GM21381 (cell line): ENCODE measurements around the gene SF3B3.

ENCODE experiments used
- ATAC-seq: cut with Tn5 transposase; IDR thresholded peaks from one replicate; pipeline ENCODE4 v1.9.1; 2021; ENCODE audit warnings: mild to moderate bottlenecking, moderate library complexity; ENCODE audit not compliant: unreplicated experiment

The SF3B3 gene

GRCh38 chr16:70561623-70562022 is 38.0 kb downstream of the SF3B3 start:
- no peak for ATAC-seq

DNA sequence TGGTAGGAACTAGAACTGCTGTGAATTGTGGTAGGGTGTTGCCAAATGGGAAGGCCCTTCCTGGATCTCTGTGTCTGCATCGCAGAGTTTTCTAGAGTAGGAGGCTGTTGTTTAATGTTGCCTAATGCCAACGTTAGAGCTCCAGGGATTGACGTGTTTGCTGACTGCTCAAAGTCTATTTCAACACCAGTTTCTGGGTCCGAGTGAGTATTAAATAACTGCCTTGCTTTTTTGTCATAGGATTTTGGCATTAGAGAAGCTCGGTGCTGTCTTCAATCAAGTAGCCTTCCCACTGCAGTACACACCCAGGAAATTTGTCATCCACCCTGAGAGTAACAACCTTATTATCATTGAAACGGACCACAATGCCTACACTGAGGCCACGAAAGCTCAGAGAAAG is 40.0 kb downstream of the SF3B3 start:
- ATAC-seq = no peak

DNA sequence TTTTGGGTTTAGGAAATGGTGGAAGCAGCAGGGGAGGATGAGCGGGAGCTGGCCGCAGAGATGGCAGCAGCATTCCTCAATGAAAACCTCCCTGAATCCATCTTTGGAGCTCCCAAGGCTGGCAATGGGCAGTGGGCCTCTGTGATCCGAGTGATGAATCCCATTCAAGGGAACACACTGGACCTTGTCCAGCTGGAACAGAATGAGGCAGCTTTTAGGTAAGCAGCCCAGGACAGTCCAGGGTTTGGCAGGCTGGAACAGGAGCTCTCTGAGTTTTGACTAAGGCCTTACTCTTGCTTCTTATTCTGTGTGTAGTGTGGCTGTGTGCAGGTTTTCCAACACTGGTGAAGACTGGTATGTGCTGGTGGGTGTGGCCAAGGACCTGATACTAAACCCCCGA is 41.4 kb downstream of the SF3B3 start:
- ATAC-seq = no peak

DNA sequence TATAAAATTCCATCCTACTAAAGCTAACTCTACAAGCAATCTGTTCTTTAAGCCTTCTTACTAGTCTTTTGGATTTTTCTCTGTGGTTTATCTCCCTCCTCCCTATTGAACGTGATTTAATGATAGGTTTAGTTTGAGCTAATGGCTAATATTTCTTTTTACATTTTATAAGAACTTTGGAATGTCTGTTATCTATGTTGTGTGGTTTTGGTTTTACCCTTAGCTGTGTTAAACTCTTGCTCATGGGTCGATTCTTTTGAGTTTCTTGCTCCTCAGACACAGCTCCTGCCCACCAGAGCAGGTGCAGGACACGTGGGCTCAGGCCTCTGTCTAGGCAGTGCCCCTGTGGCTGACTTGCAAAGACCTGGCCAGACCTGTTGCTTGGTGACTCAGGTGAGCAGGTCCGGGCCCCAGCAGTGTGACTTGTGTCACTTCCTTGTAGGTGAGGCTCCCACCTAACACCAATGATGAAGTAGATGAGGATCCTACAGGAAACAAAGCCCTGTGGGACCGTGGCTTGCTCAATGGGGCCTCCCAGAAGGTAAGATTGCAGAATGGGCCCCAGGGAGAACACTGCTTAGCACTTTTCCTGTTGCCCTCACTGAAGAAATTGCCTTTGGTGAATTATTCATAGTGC is 45.1 kb downstream of the SF3B3 start:
- ATAC-seq = no peak

DNA sequence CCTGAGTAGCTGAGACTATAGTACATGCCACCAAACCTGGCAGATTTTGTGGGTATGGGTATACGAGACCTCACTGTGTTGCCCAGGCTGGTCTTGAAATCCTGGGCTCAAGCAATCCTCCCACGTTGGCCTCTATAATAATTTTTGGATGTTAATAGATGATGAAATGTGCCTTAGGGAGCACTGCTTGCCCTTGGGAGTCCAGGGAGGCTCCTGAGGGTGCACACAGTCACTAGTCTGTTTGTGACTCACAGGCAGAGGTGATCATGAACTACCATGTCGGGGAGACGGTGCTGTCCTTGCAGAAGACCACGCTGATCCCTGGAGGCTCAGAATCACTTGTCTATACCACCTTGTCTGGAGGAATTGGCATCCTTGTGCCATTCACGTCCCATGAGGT is 46.1 kb downstream of the SF3B3 start:
- no peak for ATAC-seq

DNA sequence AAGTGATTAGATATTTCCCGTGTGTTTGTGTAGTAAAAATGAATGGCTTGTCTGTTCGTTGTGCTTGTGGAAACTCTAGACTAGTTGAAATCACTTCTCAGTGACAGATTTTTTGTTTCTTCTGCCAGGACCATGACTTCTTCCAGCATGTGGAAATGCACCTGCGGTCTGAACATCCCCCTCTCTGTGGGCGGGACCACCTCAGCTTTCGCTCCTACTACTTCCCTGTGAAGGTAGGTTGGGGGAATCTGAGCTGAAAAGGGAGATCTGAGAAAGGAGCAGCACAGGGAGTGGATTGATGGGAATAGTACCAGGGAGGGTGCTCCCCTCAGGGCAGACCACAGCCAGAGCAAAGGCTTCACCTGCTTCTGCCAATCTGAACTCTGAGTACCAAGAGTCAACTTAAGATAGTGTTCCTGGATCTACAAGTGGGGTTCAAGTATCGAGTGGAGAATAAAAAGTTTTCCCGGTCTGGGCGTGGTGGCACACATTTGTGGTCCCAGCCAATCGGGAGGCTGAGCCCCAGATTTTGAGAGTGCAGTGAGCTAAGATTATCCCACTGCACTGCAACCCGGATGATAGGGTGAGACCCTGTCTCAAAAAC is 47.5 kb downstream of the SF3B3 start:
- no peak for ATAC-seq

DNA sequence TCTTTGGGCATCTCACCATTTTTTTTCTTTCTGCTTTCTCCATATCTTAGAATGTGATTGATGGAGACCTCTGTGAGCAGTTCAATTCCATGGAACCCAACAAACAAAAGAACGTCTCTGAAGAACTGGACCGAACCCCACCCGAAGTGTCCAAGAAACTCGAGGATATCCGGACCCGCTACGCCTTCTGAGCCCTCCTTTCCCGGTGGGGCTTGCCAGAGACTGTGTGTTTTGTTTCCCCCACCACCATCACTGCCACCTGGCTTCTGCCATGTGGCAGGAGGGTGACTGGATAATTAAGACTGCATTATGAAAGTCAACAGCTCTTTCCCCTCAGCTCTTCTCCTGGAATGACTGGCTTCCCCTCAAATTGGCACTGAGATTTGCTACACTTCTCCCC is 48.0 kb downstream of the SF3B3 start:
- no peak for ATAC-seq

DNA sequence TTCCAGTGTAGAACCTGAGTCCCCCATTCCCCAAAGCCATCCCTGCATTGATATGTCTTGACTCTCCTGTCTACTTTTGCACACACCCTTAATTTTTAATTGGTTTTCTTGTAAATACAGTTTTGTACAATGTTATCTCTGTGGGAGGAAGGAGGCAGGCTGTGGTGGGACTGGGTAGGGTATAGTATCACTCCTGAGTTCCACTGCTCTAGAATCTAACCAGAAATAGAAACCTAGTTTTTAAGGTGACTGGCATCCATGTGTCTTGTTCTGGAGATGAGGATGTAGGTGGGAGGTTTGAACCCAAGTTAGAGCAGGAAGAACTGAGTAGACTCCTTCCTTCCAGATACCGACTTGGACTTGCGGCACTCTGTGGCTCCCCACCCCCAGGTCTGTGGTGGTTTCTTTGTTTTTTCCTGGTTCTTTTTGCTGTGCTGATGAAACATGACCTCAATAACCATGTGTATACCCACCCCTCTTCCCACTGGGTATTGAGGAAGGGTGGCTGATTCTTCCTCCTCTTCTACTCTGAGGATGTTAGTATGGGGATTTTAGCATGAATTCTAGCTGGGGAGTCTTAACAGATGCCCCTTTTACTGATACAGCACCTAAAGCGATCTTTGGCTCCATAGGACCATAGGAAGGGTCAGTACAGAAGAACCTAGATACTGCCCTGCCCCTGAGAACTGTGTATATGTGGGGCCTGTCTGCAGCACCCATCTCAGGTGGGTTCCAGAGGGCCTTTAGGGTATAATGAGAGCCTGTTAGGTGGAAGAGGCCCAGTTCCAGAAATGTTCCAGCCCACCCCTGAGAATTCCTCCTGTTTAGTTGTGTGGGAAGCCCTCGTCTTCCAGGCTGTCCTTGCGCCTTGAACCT is 48.7 kb downstream of the SF3B3 start:
- no peak for ATAC-seq

DNA sequence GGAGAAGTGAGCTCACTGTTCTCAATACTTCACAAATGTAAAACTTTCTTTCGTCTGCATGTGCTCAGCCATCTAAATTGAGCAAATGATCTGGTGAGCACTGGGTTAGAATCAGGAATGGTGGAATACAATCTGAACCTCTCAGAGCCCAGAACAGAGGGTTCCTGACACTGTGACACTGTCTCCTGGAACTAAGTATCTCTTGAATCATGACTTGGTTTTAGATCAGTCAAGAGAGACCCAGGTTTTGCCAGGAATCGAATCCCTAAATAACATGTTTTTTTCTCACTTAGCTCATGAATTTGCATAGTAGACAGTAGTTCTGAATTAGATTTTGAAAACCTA is 49.3 kb downstream of the SF3B3 start:
- ATAC-seq = no peak

DNA sequence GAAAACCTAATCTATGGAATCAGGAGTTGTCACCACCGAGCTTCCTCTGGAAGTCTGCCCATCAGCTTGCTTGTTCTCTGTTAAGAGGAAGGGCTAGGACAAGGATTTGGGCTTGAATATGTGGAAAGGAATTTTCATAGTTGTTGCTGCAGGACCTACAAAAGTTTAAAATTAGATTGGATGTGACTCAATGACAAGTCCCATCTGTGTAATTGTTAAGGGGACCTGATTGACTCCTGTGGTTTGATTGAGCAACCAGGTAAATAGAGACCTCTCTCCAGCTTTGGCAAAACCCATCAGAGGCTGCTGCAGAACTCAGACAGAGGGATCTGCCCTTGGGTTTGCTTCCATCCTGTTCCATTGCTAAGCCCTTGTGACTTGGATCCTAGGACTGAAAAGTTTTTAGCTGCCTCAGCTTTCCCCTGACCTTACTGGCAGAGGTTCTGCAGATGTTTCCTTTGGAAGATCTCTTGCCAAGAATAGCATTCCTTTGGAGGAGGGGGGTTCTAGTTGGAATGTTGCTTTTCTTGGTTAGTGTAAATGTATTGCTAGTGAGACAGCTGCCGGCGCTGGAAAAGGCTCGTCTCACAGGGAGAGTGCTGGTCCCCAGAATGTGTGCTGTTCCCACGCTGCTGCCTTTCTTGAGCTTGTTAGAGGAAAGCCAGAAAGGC is 50.0 kb downstream of the SF3B3 start:
- no peak for ATAC-seq

GRCh38 chr16:70574595-70575271 is 51.1 kb downstream of the SF3B3 start:
- no peak for ATAC-seq

GRCh38 chr16:70575376-70575775 is 51.8 kb downstream of the SF3B3 start:
- ATAC-seq = no peak

GRCh38 chr16:70576431-70577255 is 53.0 kb downstream of the SF3B3 start:
- peak; percentile 83 for ATAC-seq

DNA sequence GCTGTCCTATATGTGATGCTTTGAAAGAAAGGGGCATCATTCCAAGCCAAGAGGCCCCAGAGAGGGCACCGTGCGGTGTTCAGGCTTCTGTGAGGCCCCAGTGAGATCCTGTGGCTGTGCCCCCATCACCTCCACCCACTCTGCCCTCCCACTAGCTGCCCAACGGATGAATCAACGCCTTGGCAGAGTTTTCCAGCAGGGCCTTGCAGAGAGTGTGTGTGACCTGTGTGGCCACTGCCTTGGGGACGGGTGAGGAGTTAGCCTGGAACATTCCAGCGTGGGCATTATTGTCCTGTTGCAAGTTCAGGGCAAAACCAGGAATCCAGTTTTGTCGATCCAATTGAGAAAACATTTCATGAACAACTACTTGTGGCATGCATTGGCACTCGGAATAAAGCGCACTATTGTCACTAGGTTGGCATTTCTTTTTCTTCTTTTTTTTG is 53.7 kb downstream of the SF3B3 start:
- ATAC-seq = no peak

GRCh38 chr16:70578035-70578434 is 54.4 kb downstream of the SF3B3 start:
- no peak for ATAC-seq

GRCh38 chr16:70579248-70579647 is 55.6 kb downstream of the SF3B3 start:
- ATAC-seq = no peak

DNA sequence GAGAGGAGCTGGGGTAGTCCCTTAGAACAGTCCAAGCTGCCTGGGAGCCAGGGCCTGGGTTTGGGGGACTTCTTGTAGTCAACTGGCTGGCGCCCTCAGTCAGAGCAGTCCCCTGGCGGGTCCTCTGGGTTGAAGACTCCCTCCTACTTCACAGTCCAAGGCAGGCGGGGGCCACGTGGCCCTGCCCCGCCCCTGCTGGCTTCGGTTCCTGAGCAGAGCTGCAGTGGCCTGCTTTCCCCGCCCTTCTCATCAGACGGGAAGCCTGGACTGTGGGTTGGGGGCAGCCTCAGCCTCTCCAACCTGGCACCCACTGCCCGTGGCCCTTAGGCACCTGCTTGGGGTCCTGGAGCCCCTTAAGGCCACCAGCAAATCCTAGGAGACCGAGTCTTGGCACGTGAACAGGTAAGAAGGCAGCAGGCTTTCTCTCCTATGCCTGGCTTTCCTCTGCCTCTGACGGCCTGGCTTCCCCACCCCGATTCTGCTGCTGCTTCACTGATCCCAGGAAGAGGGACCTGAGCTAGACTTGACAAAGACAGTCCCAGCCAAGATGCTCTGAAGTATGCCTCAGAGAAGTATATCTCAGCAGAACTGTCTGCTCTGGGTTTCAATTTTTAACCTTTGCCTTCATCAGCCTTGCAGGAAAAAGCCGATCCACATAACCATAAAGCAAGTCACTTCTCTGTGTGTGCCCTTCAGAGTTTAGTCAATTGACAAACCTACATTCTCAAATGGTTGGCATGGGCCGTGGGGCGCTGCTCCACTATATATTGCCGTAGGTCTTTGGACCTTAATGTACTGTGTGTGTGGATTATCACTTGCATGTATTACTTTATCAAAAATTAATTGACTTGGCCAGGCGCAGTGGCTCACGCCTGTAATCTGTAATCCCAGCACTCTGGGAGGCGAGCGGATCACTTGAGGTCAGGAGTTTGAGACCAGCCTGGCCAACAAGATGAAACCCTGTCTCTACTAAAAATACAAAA is 56.3 kb downstream of the SF3B3 start:
- no peak for ATAC-seq

GRCh38 chr16:70582280-70582978 is 58.8 kb downstream of the SF3B3 start:
- no peak for ATAC-seq
